GDM1 (cell line): ENCODE results near the gene CRACR2B.

ENCODE experiments used
- DNase-seq: peaks from one replicate; lab custom pipeline; 2025; lab: John Stamatoyannopoulos, UW

The CRACR2B gene

GRCh38 chr11:839875-840617 is 12.3 kb downstream of the CRACR2B start:
- DNase-seq = no peak

- no peak for DNase-seq
Measured at GRCh38 chr11:841981-842369, 14.3 kb downstream of the CRACR2B start.

- peak; percentile 81 for DNase-seq
Measured at GRCh38 chr11:842370-843002, 14.8 kb downstream of the CRACR2B start, which contains the start of the genes POLR2L and TSPAN4. Gene POLR2L, minus strand, starts transcription at chr11:842529. Its CDS starts 21 bp downstream, at chr11:842508. Gene TSPAN4, plus strand, starts transcription at chr11:842852. Its CDS starts 7,453 bp downstream, at chr11:850305.

- DNase-seq = no peak
Measured at GRCh38 chr11:843086-843734, 15.5 kb downstream of the CRACR2B start.

- DNase-seq = peak; percentile 45
Measured at GRCh38 chr11:843818-844692, 16.3 kb downstream of the CRACR2B start.

GRCh38 chr11:844693-845644 is 17.2 kb downstream of the CRACR2B start:
- DNase-seq = peak; percentile 82

GRCh38 chr11:845872-846495 is 18.3 kb downstream of the CRACR2B start:
- no peak for DNase-seq

- DNase-seq = no peak
Measured at GRCh38 chr11:846496-847098, 18.9 kb downstream of the CRACR2B start.

GRCh38 chr11:847876-848275 is 20.2 kb downstream of the CRACR2B start:
- no peak for DNase-seq

- no peak for DNase-seq
Measured at GRCh38 chr11:848380-848931, 20.7 kb downstream of the CRACR2B start.

- no peak for DNase-seq
Measured at GRCh38 chr11:849104-849824, 21.5 kb downstream of the CRACR2B start.

GRCh38 chr11:849951-850774 is 22.4 kb downstream of the CRACR2B start:
- no peak for DNase-seq

- DNase-seq = no peak
Measured at GRCh38 chr11:850775-851763, 23.4 kb downstream of the CRACR2B start.

GRCh38 chr11:852762-853161 is 25.0 kb downstream of the CRACR2B start:
- DNase-seq = no peak

- DNase-seq = no peak
Measured at GRCh38 chr11:853682-854448, 26.1 kb downstream of the CRACR2B start.
